Measurements from ENCODE around the gene GPR183.
A peak's percentile ranks its signal among the peaks of the same experiment; 100 is the strongest.

GPR183 gene

GRCh38 chr13:99311748-99312492 is 4.7 kb upstream of the GPR183 start:
- DNase-seq (ENCODE audit: low read depth): no peak

DNA sequence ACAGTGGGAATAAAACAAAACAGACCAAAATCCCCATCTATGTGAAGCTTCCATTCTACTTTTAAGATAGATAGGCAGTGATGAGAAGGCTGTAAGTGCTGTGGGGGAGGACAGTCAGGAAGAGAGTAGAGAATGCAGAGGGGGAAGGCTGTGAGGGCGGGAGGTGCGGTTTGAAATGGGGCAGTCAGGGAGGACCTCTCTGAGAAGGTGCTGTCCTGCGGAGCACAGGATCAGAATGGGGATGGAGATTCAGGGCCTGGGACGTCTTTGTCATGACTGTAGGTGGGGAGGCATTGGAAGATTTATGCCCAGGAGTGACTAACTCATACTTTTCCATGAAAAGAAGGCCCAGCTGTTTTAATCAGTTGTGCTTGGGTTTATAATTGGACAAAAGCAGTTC is 3.9 kb upstream of the GPR183 start:
- no peak for DNase-seq (ENCODE audit: low read depth)

- DNase-seq (ENCODE audit: low read depth): no peak
Observed at GRCh38 chr13:99310382-99311031, 3.3 kb upstream of the GPR183 start.

DNA sequence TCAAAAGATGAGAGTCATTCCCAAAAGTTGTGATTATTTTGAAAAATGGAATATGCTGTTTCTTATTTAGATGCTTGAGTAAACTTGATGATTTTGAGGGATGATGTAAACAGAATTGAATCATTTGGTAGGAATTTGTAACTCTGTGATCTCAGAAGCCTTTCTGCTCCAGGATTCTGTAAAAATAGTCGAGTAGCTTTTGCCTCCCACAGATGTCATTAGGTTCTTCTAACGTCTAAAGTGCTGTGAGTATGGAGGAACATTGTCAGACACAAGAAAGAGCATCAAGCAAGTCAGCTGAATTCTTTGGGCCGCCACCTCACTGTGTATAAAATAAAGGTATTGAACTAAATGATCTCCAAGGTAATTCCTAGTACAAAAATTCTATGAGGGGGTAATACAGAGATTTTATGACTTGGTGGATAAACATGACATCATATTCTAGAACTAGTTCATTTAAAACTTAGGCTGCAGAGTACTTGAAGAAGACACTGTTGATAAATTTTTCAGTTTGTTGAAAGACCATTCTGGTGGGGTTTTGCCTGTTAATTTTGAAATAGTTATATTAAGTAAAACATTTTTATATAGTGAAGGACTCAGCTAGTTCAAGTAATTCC is 1.4 kb upstream of the GPR183 start:
- DNase-seq (ENCODE audit: low read depth): no peak

GRCh38 chr13:99307648-99308339 is 595 bp upstream of the GPR183 start:
- peak; percentile 26 for DNase-seq (ENCODE audit: low read depth)

DNA sequence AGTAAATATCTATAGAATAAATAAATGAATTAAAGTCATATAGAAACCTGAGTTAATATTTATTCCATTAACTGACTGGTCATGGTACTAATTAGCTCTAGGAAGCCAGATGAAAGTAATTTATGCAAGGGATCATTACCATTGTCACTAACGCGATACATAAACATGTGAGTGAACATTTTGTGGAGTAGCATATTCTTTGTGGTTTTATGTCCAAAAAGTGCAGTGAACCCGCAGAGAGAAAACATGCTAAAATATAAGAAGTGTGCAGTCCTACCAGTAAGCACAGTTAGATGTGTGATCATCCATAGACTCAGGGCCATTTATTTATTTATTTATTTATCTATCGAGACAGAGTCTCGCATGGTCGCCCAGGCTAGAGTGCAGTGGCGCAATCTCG is 1.6 kb downstream of the GPR183 start:
- no peak for DNase-seq (ENCODE audit: low read depth)

GRCh38 chr13:99305158-99305557 is 2.0 kb downstream of the GPR183 start:
- no peak for DNase-seq (ENCODE audit: low read depth)

DNA sequence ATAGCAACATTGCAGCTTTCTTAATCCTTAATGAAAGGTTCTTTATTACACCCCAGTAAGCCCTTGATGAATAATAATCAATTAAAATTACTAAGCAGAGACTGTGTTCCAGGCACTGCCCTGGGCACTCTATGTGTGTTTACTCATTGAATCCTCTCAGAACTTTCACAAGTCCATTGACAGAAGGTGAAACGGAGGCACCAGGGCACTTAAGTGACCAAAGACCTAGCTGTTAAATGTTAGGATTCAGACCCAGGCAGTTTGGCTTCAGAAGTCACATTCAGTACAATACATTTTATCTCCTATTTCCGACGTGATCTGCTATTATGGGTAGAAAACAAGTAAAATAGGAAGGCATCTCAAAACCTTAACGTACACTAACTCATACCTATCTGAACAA is 2.7 kb downstream of the GPR183 start:
- DNase-seq (ENCODE audit: low read depth): no peak

GRCh38 chr13:99303863-99304521 is 3.2 kb downstream of the GPR183 start:
- peak; percentile 25 for DNase-seq (ENCODE audit: low read depth)

- DNase-seq (ENCODE audit: low read depth): no peak
Observed at GRCh38 chr13:99302637-99303505, 4.3 kb downstream of the GPR183 start.

DNA sequence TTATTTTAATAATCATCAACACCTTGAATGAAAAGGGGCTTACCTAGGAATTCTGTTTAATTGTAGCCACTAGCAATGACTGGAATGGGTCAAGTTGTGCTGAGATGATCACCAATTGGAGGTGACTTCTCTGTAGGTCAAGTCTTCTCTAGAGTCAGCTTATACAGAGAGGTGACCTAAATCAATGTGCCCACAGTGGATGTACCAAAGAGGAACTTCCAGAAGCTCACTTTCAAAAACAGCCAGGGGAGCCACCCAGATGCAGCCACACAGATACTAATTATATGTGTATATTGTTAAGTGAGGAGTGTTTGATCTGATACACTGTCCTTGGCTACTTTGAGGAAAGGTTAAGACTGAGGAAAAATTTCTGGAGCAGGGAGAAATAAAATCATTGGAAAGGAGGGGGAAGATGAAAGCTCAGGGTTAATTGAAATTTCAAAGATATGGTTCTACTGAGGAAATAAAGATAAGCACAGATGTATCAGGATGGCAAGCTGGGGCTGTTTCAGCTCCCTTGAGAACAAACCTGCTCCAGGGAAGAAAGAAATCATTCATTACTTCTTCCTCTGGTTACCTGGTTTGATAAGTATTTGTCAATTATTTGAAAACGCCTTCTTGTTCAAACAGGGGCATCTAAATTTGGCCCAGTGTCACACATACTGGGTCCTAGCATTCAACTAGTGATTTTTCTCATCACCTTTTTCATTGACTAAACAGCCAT is 5.1 kb downstream of the GPR183 start:
- no peak for DNase-seq (ENCODE audit: low read depth)

- DNase-seq (ENCODE audit: low read depth): no peak
Observed at GRCh38 chr13:99301056-99301838, 6.0 kb downstream of the GPR183 start.

GRCh38 chr13:99299920-99300341 is 7.3 kb downstream of the GPR183 start:
- no peak for DNase-seq (ENCODE audit: low read depth)

GRCh38 chr13:99299256-99299919 is 7.8 kb downstream of the GPR183 start:
- no peak for DNase-seq (ENCODE audit: low read depth)

DNA sequence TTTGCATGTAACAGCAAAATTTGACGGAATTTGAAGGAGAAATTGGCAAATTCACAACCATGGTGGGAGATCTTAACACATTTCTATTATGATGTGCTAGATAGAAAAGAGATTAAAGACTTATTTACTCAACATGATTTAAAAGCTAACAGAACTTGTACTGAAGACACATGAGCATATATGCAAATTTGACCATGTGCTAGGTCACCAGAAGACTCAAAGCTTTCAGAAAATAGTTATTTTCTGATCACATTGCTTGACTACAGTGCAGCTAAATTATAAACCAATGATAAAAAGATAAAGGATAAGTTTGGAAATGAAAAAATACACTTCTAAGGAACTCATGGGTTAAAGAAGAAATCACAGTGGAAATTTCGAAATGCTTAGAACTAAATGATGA is 9.1 kb downstream of the GPR183 start:
- no peak for DNase-seq (ENCODE audit: low read depth)

- DNase-seq (ENCODE audit: low read depth): no peak
Observed at GRCh38 chr13:99297331-99297730, 9.9 kb downstream of the GPR183 start.

DNA sequence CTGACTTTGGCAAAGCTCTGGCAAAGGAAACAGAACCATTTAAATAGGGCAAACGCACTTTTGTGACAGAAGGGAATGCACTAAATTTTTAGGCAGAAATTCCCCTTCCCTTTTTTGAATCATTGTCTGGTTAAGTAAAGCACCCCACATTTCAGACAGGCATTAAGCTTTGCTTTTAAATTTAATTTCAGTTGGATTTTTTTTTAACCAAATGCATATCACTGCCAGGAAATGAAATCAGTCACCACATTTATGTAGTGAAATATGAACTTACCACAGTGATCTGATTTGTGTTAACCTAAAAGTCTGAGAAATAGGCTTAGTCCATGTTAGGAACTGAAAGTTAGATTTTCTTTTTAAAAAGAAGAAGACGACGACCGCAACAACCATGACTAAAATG is 10.8 kb downstream of the GPR183 start:
- no peak for DNase-seq (ENCODE audit: low read depth)

- no peak for DNase-seq (ENCODE audit: low read depth)
Observed at GRCh38 chr13:99295488-99296252, 11.5 kb downstream of the GPR183 start.
